Colonic mucosa (tissue), 4 donors: ENCODE measurements around the gene MORC3. TPM values are rescaled to one million over a fixed set of nuclear protein-coding genes. Genes with fewer than 3 reads are reported as not detected.

Source experiments
- DNase-seq: peaks from one replicate; pipeline ENCODE4 v3.0.0-alpha.2; 2020
- H3K27ac ChIP-seq: fragments of 200-600 bp; one replicate; pipeline ENCODE4 v1.8.0; 2021
- H3K27me3 ChIP-seq: fragments of 200-600 bp; one replicate; pipeline ENCODE4 v1.8.0; 2021
- H3K36me3 ChIP-seq: fragments of 200-600 bp; one replicate; pipeline ENCODE4 v1.8.0; 2021
- H3K4me1 ChIP-seq: fragments of 200-600 bp; one replicate; pipeline ENCODE4 v1.8.0; 2021; ENCODE audit warnings: mild to moderate bottlenecking
- H3K4me3 ChIP-seq: fragments of 200-600 bp; one replicate; pipeline ENCODE4 v1.8.0; 2021
- H3K9ac ChIP-seq, 2 donors: one replicate each; pipeline ENCODE4 v1.7.0; 2013; ENCODE audit warnings: control low read depth in 2 of 2, low read depth in 2 of 2, low read length in 2 of 2
- H3K9me3 ChIP-seq: fragments of 200-600 bp; one replicate; pipeline ENCODE4 v1.8.0; 2021
- CTCF ChIP-seq: fragments of 200-600 bp; IDR thresholded peaks from one replicate; pipeline ENCODE4 v1.8.0; 2022; ENCODE audit warnings: antibody characterized with exemption, mild to moderate bottlenecking
- intact Hi-C: fragments of 100-400 bp; cut with DNase I; formaldehyde crosslinking; loops from one replicate; pipeline ENCODE4 v1.14.1; 2022
- total RNA-seq, 2 donors: library from RNA; stranded (reverse); fragmentation: NEBNext Ultra II Directional in 1 of 2; extraction: Animal tissue kit (Norgen Biotek cat#: 25700) in 1 of 2; gene quantifications; one replicate each; pipeline ENCODE4 v1.2.1, GENCODE V29; 2021
- donor health status: healthy.
- donor health status: DM: no; HTN: no; CAD: no.
- donor health status: DM: no; HTN: no; CAD: no.

The MORC3 gene
- total RNA-seq, 2 donors from 2014 or later: 18.5 to 28.9 TPM

- DNase-seq: no peak
- no peaks in the 10 kb centered on the region for H3K4me1 ChIP-seq
- peak overlapping the region; percentile 86 for H3K4me3 ChIP-seq
- no peak for TF ChIP-seq CTCF
- H3K27me3 ChIP-seq: no peaks in the 10 kb centered on the region
- intact Hi-C loops: no loop called here
- no peaks in the 10 kb centered on the region for H3K9me3 ChIP-seq
- peak overlapping the region; percentile 99 for H3K27ac ChIP-seq
- peak overlapping the region in 1 of 2 donors; percentile 67 for H3K9ac ChIP-seq
- H3K36me3 ChIP-seq: no peaks in the 10 kb centered on the region
Observed at GRCh38 chr21:36321325-36322082, 1.5 kb downstream of the MORC3 start.

DNA sequence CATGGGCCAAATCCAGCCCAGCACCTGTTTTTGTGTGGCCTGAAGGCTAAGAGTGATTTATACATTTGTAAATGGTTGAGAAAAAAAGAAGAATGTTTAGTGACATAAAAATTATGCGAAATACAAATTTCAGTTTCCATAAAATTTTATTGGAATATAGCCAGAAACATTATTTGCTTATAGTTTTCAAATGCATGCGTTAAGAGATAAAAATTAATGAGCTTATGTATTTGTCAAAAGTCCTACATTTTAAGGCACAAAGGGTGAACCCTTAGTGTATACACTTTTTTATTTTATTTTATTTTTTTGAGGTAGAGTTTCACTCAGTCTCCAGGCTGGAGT, 2.1 kb downstream of the MORC3 start:
- no peaks in the 10 kb centered on the region for H3K9me3 ChIP-seq
- intact Hi-C loops: no loop called here
- no peaks in the 10 kb centered on the region for H3K27me3 ChIP-seq
- no peaks in the 10 kb centered on the region for H3K4me1 ChIP-seq
- H3K4me3 ChIP-seq: peak overlapping the region; percentile 86
- H3K9ac ChIP-seq: peak overlapping the region in 1 of 2 donors; percentile 67
- no peak for TF ChIP-seq CTCF
- no peak for DNase-seq
- peak overlapping the region; percentile 99 for H3K27ac ChIP-seq
- no peaks in the 10 kb centered on the region for H3K36me3 ChIP-seq

DNA sequence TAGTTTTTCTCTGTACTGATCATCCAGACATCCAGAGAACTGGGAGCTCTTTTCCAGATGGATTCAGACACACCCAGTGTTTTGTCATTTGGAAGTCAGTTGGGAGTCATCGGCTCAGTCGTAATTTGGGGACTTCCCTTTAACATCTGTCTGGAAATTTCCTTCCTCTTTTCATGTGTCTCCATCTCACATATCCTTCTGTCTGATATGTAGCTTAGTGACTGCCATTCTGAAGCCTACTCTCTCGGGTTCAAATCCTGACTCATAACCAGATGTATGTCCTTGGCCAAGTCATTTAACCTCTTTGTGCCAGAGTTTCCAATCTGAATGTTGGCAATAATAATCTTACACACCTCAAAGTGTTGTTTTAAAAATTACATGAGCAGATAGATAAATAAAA, 3.0 kb downstream of the MORC3 start:
- H3K36me3 ChIP-seq: no peaks in the 10 kb centered on the region
- no peak overlapping the region for H3K27ac ChIP-seq
- no peak overlapping the region for H3K9ac ChIP-seq
- intact Hi-C loops: no loop called here
- DNase-seq: no peak
- no peaks in the 10 kb centered on the region for H3K27me3 ChIP-seq
- H3K4me1 ChIP-seq: peaks cover 3% of the 10 kb centered on the region
- no peak overlapping the region for H3K4me3 ChIP-seq
- no peak for TF ChIP-seq CTCF
- H3K9me3 ChIP-seq: no peaks in the 10 kb centered on the region

GRCh38 chr21:36325373-36326010, 5.5 kb downstream of the MORC3 start:
- H3K4me3 ChIP-seq: no peak overlapping the region
- no peaks in the 10 kb centered on the region for H3K36me3 ChIP-seq
- TF ChIP-seq CTCF: no peak
- no peaks in the 10 kb centered on the region for H3K27me3 ChIP-seq
- H3K9me3 ChIP-seq: no peaks in the 10 kb centered on the region
- DNase-seq: no peak
- intact Hi-C loops: no loop called here
- no peak overlapping the region for H3K27ac ChIP-seq
- peaks cover 3% of the 10 kb centered on the region for H3K4me1 ChIP-seq
- no peak overlapping the region for H3K9ac ChIP-seq

- Histone ChIP-seq H3K4me3 (no peak overlapping the region), H3K27ac (no peak overlapping the region), H3K4me1 (peaks cover 3% of the 10 kb centered on the region), H3K9me3 (no peaks in the 10 kb centered on the region), H3K27me3 (no peaks in the 10 kb centered on the region), H3K36me3 (no peaks in the 10 kb centered on the region), H3K9ac (no peak overlapping the region)
- intact Hi-C loops: loop anchor here (5.0 to 10.0 kb wide), 2 partner anchors 56 to 179 kb away; no protein-coding TSS in a partner anchor
- peak; percentile 55 for TF ChIP-seq CTCF
- DNase-seq: peak; percentile 52
Observed at GRCh38 chr21:36330904-36331303, 10.9 kb downstream of the MORC3 start.
